ENCODE data around the gene MEIOC.

Gene MEIOC

DNA sequence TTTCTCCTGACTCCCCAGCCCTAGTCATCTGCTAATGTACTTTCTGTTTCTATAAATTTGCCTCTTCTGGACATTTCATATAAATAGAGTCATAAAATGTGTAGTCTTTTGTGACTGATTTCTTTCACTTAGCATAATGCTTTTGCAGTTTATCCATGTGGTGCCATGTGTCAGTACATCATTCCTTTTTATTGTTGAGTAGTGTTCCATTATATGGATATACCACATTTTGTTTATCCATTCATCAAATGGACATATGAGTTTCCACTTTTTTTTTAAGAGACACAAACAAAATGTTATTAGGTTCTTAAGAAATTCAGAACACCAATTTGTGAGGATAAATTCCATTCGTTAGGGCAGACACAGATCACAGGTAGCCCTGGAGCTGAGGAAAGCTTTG lies 63.2 kb downstream of the MEIOC start:
- no peak overlapping the region for H3K27ac Mint-ChIP-seq
- H3K9me3 Mint-ChIP-seq = no peaks in the 10 kb centered on the region
- no peaks in the 10 kb centered on the region for H3K27me3 Mint-ChIP-seq
- H3K4me3 Mint-ChIP-seq = no peak overlapping the region
- H3K4me1 Mint-ChIP-seq (ENCODE audit: low read depth) = no peaks in the 10 kb centered on the region
- H3K36me3 Mint-ChIP-seq (ENCODE audit: low read depth) = peaks cover 26% of the 10 kb centered on the region

DNA sequence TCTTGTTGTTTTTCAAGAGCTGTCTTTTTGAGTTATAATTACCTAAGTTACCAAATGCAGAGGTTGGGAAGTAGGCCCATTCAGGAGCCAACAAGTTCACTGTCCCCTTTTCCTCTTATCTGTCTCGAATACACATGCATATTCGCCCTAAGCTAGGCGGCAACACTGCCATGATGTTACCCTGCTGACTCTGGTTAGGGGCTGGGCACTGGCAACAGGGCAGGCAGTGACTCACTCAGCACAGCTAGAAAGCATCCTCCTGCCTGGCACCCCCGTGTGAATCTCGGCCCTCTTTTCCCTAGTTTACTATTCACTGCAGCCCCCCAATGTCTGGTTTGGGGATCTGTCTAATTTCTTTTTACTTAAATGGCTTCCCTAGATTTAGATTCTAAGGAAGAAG lies 66.0 kb downstream of the MEIOC start:
- H3K36me3 Mint-ChIP-seq (ENCODE audit: low read depth) = peaks cover 32% of the 10 kb centered on the region
- no peak overlapping the region for H3K27ac Mint-ChIP-seq
- no peak overlapping the region for H3K4me3 Mint-ChIP-seq
- H3K9me3 Mint-ChIP-seq = no peaks in the 10 kb centered on the region
- H3K27me3 Mint-ChIP-seq = no peaks in the 10 kb centered on the region
- no peaks in the 10 kb centered on the region for H3K4me1 Mint-ChIP-seq (ENCODE audit: low read depth)

All from stimulated activated naive CD8-positive, alpha-beta T cell treated with anti-CD3 and anti-CD28 coated beads, Interleukin-15, Interleukin-2, amounts not matched to agents 100 ng/mL and 50 ng/mL, for 24 hours (primary cell).